CD14-positive monocyte (primary cell): ENCODE results near the gene SGK1. TPM values are rescaled to one million over a fixed set of nuclear protein-coding genes. Genes with fewer than 3 reads are reported as not detected.

Experiments used
- DNase-seq, 3 donors: peaks; one replicate each; pipeline ENCODE4 v3.0.0-alpha.2; 2011 to 2022
- H2AFZ ChIP-seq: 2 replicates; pipeline ENCODE4 v1.6.0; 2012; ENCODE audit warnings: mild to moderate bottlenecking, low read depth, low read length, inconsistent platforms; ENCODE audit not compliant: insufficient read depth, poor library complexity, severe bottlenecking
- H3K27ac ChIP-seq, 2 donors: 1 replicate in 1 of 2; 2 replicates in 1 of 2; pipeline ENCODE4 v1.5.1; 2012 to 2013; ENCODE audit warnings: low read length in 2 of 2, control low read depth in 1 of 2, inconsistent platforms in 1 of 2, low read depth in 1 of 2, mild to moderate bottlenecking in 1 of 2
- H3K27me3 ChIP-seq, 2 donors: one replicate each; pipeline versions ENCODE4 v1.6.0 to v1.6.1; 2011 to 2013; ENCODE audit warnings: low read length in 2 of 2; ENCODE audit not compliant: control insufficient read depth in 2 of 2, insufficient read depth in 2 of 2
- H3K36me3 ChIP-seq, 2 donors: replicated peaks in 1 of 2; 1 replicate in 1 of 2; 2 replicates in 1 of 2; pipeline versions ENCODE4 v1.5.1 to v1.6.1; 2012 to 2013; ENCODE audit warnings: low read length in 2 of 2, control low read depth in 1 of 2, inconsistent platforms in 1 of 2, mild to moderate bottlenecking in 1 of 2; ENCODE audit not compliant: insufficient read depth in 2 of 2, control insufficient read depth in 1 of 2
- H3K4me1 ChIP-seq, 2 donors: 1 replicate in 1 of 2; 2 replicates in 1 of 2; pipeline versions ENCODE4 v1.5.1 to v1.6.1; 2012 to 2013; ENCODE audit warnings: low read length in 2 of 2, control low read depth in 1 of 2, inconsistent platforms in 1 of 2, mild to moderate bottlenecking in 1 of 2, moderate library complexity in 1 of 2; ENCODE audit not compliant: insufficient read depth in 2 of 2, control insufficient read depth in 1 of 2
- H3K4me2 ChIP-seq: replicated peaks from 2 replicates; pipeline ENCODE3; 2012; ENCODE audit warnings: low read length, moderate library complexity, mild to moderate bottlenecking; ENCODE audit not compliant: poor library complexity, severe bottlenecking; ENCODE audit errors: extremely low read depth
- H3K4me3 ChIP-seq, 3 experiments: fragments of 200-600 bp in 1 of 3; sonication (generic) in 1 of 3; replicated peaks in 1 of 3; 1 replicate in 2 of 3; 2 replicates in 1 of 3; pipeline ENCODE4 v1.5.1; 2011 to 2013; ENCODE audit warnings: low read length in 3 of 3, mild to moderate bottlenecking in 3 of 3, control low read depth in 2 of 3, low read depth in 2 of 3, inconsistent platforms in 1 of 3, moderate library complexity in 1 of 3
- H3K79me2 ChIP-seq: 2 replicates; pipeline ENCODE4 v1.6.0; 2012; ENCODE audit warnings: mild to moderate bottlenecking, control low read depth, inconsistent platforms, low read length, moderate library complexity; ENCODE audit not compliant: insufficient read depth
- H3K9ac ChIP-seq: 2 replicates; pipeline ENCODE4 v1.6.0; 2017; ENCODE audit warnings: low read length, mild to moderate bottlenecking; ENCODE audit not compliant: insufficient read depth, poor library complexity, severe bottlenecking
- H3K9me3 ChIP-seq, 2 donors: replicated peaks in 1 of 2; 1 replicate in 1 of 2; 2 replicates in 1 of 2; pipeline versions ENCODE4 v1.5.1 to v1.6.1; 2012 to 2013; ENCODE audit warnings: low read length in 2 of 2, control low read depth in 1 of 2; ENCODE audit not compliant: control insufficient read depth in 1 of 2, insufficient read depth in 1 of 2
- H4K20me1 ChIP-seq: 2 replicates; pipeline ENCODE4 v1.6.0; 2012; ENCODE audit warnings: mild to moderate bottlenecking, low read length, control low read depth, moderate library complexity; ENCODE audit not compliant: insufficient read depth
- H3K27ac Mint-ChIP-seq, 7 donors: one replicate each; pipeline ENCODE4 v1.8.0; 2020; ENCODE audit warnings: mild to moderate bottlenecking in 7 of 7, mixed read lengths in 7 of 7, moderate library complexity in 6 of 7, inconsistent platforms in 2 of 7
- H3K27me3 Mint-ChIP-seq, 3 donors: one replicate each; pipeline ENCODE4 v1.8.0; 2021 to 2022; ENCODE audit warnings: low read depth in 3 of 3, mild to moderate bottlenecking in 3 of 3, mixed read lengths in 3 of 3, moderate library complexity in 3 of 3, inconsistent platforms in 1 of 3
- H3K36me3 Mint-ChIP-seq, 2 donors: one replicate each; pipeline ENCODE4 v1.8.0; 2020; ENCODE audit warnings: mixed read lengths in 2 of 2, inconsistent platforms in 1 of 2, mild to moderate bottlenecking in 1 of 2
- H3K4me1 Mint-ChIP-seq: one replicate; pipeline ENCODE4 v1.8.0; 2020; ENCODE audit warnings: mild to moderate bottlenecking, mixed read lengths
- H3K4me3 Mint-ChIP-seq, 2 donors: one replicate each; pipeline ENCODE4 v1.8.0; 2020; ENCODE audit warnings: mild to moderate bottlenecking in 2 of 2, mixed read lengths in 2 of 2, moderate library complexity in 1 of 2
- H3K9me3 Mint-ChIP-seq, 7 donors: one replicate each; pipeline ENCODE4 v1.8.0; 2020 to 2022; ENCODE audit warnings: mixed read lengths in 7 of 7, mild to moderate bottlenecking in 6 of 7, moderate library complexity in 6 of 7, inconsistent platforms in 2 of 7
- CTCF ChIP-seq: fragments of 200-600 bp; IDR thresholded peaks from one replicate; pipeline ENCODE4 v1.8.0; 2022; ENCODE audit warnings: antibody characterized with exemption, mild to moderate bottlenecking
- WGBS: methylation state at CpG from one replicate; pipeline ENCODE4 v1.1.5; 2013; ENCODE audit warnings: missing lambda C conversion rate; ENCODE audit not compliant: insufficient coverage; 5-methylcytosine and 5-hydroxymethylcytosine counted together
- intact Hi-C, 2 donors: fragments of 100-400 bp; cut with micrococcal nuclease; formaldehyde crosslinking; loops; one replicate each; pipeline versions ENCODE4 v1.15.0 to v1.15.1; 2023
- polyA plus RNA-seq, 3 donors: library from polyadenylated mRNA; depleted of rRNA in 1 of 3; unstranded in 2 of 3; stranded (reverse) in 1 of 3; fragments of 300-500 nt in 2 of 3; fragments of >200 nt in 1 of 3; fragmentation: Illumina TruSeq in 2 of 3; gene quantifications; 1 replicate in 2 of 3; 2 replicates in 1 of 3; pipeline ENCODE4 v1.2.3, GENCODE V29; 2012 to 2021

The SGK1 gene
- polyA plus RNA-seq, 3 donors = 373 to 419 (median 407) TPM

GRCh38 chr6:134166511-134167261 is 151.2 kb downstream of the SGK1 start:
- no peak overlapping the region for H3K27ac ChIP-seq
- H2AFZ ChIP-seq = no peak overlapping the region
- H3K9me3 Mint-ChIP-seq = no peaks in the 10 kb centered on the region
- 97% methylated on average over 4 of the region's 7 CpGs for WGBS
- H3K36me3 ChIP-seq = peaks cover 42 to 45% of the 10 kb centered on the region in 2 donors
- peaks cover 25% of the 10 kb centered on the region for H3K4me1 Mint-ChIP-seq
- no peak overlapping the region for H3K4me3 ChIP-seq
- no peak for DNase-seq
- peak overlapping the region in 5 of 7 donors; percentile 14 to 77 (median 72) for H3K27ac Mint-ChIP-seq
- intact Hi-C loops = no loop called here
- no peaks in the 10 kb centered on the region for H3K27me3 ChIP-seq
- no peaks in the 10 kb centered on the region for H3K9me3 ChIP-seq
- no peak for TF ChIP-seq CTCF
- no peak overlapping the region for H3K4me2 ChIP-seq
- no peak overlapping the region for H3K9ac ChIP-seq
- peaks cover 1 to 8% (median 4%) of the 10 kb centered on the region in 3 donors for H3K27me3 Mint-ChIP-seq
- peaks cover 18 to 24% of the 10 kb centered on the region in 2 donors for H3K4me1 ChIP-seq
- H3K36me3 Mint-ChIP-seq = peaks cover 41 to 53% of the 10 kb centered on the region in 2 donors
- peaks cover 7% of the 10 kb centered on the region for H3K79me2 ChIP-seq
- H4K20me1 ChIP-seq = peaks cover 41% of the 10 kb centered on the region
- no peak overlapping the region for H3K4me3 Mint-ChIP-seq

GRCh38 chr6:134165561-134166201 is 152.2 kb downstream of the SGK1 start:
- no peaks in the 10 kb centered on the region for H3K79me2 ChIP-seq
- no peak overlapping the region for H2AFZ ChIP-seq
- no peak for DNase-seq
- H3K4me2 ChIP-seq = no peak overlapping the region
- H3K9me3 ChIP-seq = no peaks in the 10 kb centered on the region
- TF ChIP-seq CTCF = no peak
- no peak overlapping the region for H3K4me3 ChIP-seq
- no peaks in the 10 kb centered on the region for H3K27me3 ChIP-seq
- H3K36me3 ChIP-seq = peaks cover 32 to 35% of the 10 kb centered on the region in 2 donors
- H3K4me3 Mint-ChIP-seq = no peak overlapping the region
- H3K9ac ChIP-seq = no peak overlapping the region
- no peak overlapping the region for H3K27ac ChIP-seq
- H3K4me1 Mint-ChIP-seq = peaks cover 15% of the 10 kb centered on the region
- no peaks in the 10 kb centered on the region for H3K9me3 Mint-ChIP-seq
- intact Hi-C loops = no loop called here
- peaks cover 31% of the 10 kb centered on the region for H4K20me1 ChIP-seq
- peaks cover 1 to 9% (median 4%) of the 10 kb centered on the region in 3 donors for H3K27me3 Mint-ChIP-seq
- peak overlapping the region in 3 of 7 donors; percentile 11 to 72 (median 14) for H3K27ac Mint-ChIP-seq
- peaks cover 8 to 14% of the 10 kb centered on the region in 2 donors for H3K4me1 ChIP-seq
- peaks cover 31 to 43% of the 10 kb centered on the region in 2 donors for H3K36me3 Mint-ChIP-seq
- 100% methylated on average over 1 of the region's 5 CpGs for WGBS
